ENCODE results near the gene ZEB2.

DNA sequence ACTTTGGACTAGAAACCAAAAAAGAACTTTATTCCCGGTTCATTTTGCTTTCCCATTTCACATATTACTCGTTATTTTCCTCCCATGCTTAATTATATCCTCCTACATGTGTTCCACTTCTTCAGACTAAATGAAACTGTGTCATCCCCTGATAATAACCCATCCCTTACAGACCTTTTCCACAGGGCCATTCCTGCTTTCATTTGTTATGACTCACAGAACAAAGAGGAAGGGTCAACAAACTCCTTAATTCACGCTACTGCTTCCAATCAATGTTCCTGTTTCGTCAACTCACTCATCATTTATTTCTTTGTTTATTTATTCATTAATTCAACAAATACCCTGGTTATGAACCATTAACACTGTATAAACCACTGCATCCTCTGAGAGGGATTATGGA lies 104.5 kb downstream of the ZEB2 start:
- no peak for TF ChIP-seq NFRKB (IDR thresholded peaks at IDR 0.05)
- TF ChIP-seq FOXK2 (IDR thresholded peaks at IDR 0.05), result no peak
- TF ChIP-seq LEF1 (IDR thresholded peaks at IDR 0.05; ENCODE audit: borderline replicate concordance), result no peak
- TF ChIP-seq ARNT (IDR thresholded peaks at IDR 0.05), result no peak
- no peak for TF ChIP-seq TARDBP (IDR thresholded peaks at IDR 0.05)
- no peak for TF ChIP-seq FOXM1 (IDR thresholded peaks at IDR 0.05; ENCODE audit: borderline replicate concordance)
- TF ChIP-seq L3MBTL2 (conservative IDR thresholded peaks at IDR 0.05), result no peak
- TF ChIP-seq SUZ12 (IDR thresholded peaks at IDR 0.05), result no peak

Data from HEK293T (cell line).